Gastrocnemius medialis (tissue), 4 donors: ENCODE measurements around the gene KCNQ5.

ENCODE experiments used
- POLR2A ChIP-seq, 2 donors: fragments of 450-650 bp; IDR thresholded peaks; one replicate each; pipeline ENCODE4 v1.6.1; 2017; ENCODE audit warnings: antibody characterized with exemption in 2 of 2, mild to moderate bottlenecking in 2 of 2, moderate library complexity in 2 of 2
- TF ChIP-seq, protein P1 (sequence below), 5 experiments: fragments of 450-650 bp in 3 of 5; fragments of 200-600 bp in 2 of 5; sonication (generic) in 2 of 5; IDR thresholded peaks in 4 of 5; conservative IDR thresholded peaks in 1 of 5; 1 replicate in 4 of 5; 2 replicates in 1 of 5; pipeline ENCODE4 v1.5.1; 2016 to 2019; ENCODE audit warnings: antibody characterized with exemption in 5 of 5, mild to moderate bottlenecking in 3 of 5, moderate library complexity in 3 of 5

DNA sequence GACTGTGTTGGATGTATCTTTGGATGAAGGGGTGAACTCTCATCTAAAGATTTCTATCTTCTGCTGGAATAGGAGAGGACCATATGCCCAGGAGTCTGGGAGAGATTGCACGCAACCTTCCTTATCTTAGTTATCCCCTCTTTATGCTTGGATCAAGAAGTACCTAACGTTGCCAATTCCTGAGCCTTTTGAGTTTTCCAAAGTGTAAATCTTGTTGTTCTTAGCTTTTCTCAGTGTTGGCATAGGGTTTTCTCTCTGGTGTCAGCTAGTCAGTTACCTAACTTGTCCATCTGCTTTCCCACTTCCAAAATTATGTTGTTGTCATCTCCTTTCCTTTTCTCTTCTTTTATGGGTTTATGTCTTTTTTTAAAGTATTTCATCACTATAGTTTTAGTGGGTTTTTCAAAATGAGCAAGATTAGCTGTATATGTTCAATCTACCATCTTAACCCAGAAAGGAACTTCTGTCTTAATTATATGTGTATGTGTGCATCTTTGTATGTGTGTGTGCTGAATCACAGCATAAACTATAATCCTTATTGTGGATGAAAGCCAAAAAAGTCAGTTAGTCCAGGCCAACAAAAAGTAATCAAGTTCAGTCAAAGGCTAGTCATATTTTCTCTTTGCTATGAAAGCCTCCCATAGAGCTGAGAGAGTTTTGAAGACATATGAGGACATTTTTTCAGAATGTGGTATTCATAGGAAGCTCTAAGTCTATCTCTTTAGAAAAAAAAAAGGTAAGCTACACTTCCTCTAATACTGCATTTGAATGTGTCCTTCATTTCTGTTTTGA lies 531.3 kb downstream of the KCNQ5 start:
- no peak for TF ChIP-seq POLR2A (IDR thresholded peaks at IDR 0.05)
- TF ChIP-seq, protein P1, sequence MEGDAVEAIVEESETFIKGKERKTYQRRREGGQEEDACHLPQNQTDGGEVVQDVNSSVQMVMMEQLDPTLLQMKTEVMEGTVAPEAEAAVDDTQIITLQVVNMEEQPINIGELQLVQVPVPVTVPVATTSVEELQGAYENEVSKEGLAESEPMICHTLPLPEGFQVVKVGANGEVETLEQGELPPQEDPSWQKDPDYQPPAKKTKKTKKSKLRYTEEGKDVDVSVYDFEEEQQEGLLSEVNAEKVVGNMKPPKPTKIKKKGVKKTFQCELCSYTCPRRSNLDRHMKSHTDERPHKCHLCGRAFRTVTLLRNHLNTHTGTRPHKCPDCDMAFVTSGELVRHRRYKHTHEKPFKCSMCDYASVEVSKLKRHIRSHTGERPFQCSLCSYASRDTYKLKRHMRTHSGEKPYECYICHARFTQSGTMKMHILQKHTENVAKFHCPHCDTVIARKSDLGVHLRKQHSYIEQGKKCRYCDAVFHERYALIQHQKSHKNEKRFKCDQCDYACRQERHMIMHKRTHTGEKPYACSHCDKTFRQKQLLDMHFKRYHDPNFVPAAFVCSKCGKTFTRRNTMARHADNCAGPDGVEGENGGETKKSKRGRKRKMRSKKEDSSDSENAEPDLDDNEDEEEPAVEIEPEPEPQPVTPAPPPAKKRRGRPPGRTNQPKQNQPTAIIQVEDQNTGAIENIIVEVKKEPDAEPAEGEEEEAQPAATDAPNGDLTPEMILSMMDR (IDR thresholded peaks at IDR 0.05 in 4 of 5, conservative IDR thresholded peaks at IDR 0.05 in 1 of 5): no peak
